Skeletal muscle cell (primary cell): ENCODE results near the gene ENKUR.

Experiments used
- DNase-seq: peaks from one replicate; pipeline ENCODE4 v3.0.0-alpha.2; 2010; ENCODE audit warnings: low read depth
- H3K4me3 ChIP-seq: 2 replicates; pipeline ENCODE4 v1.5.1; 2011; ENCODE audit warnings: low read depth, mild to moderate bottlenecking, control low read depth, low read length, moderate library complexity

Gene ENKUR

GRCh38 chr10:24952707-24953645 is 63.0 kb downstream of the ENKUR start:
- DNase-seq = no peak
- H3K4me3 ChIP-seq = peak overlapping the region; percentile 51

- no peak for DNase-seq
- H3K4me3 ChIP-seq = peak within 1 kb of the TSS; percentile 51
Observed at GRCh38 chr10:24952143-24952706, 63.7 kb downstream of the ENKUR start, which contains the start of gene PRTFDC1. PRTFDC1 (minus strand) TSS chr10:24952606; CDS start chr10:24952575, 31 bp downstream.

GRCh38 chr10:24951201-24952142 is 64.5 kb downstream of the ENKUR start:
- H3K4me3 ChIP-seq = peak overlapping the region; percentile 51
- DNase-seq = no peak

GRCh38 chr10:24950439-24950838 is 65.5 kb downstream of the ENKUR start:
- no peak for DNase-seq
- no peak overlapping the region for H3K4me3 ChIP-seq

GRCh38 chr10:24949616-24950015 is 66.3 kb downstream of the ENKUR start:
- no peak overlapping the region for H3K4me3 ChIP-seq
- no peak for DNase-seq

- DNase-seq = no peak
- H3K4me3 ChIP-seq = no peak overlapping the region
Observed at GRCh38 chr10:24947304-24948097, 68.5 kb downstream of the ENKUR start.

GRCh38 chr10:24944512-24945255 is 71.3 kb downstream of the ENKUR start:
- DNase-seq = peak; percentile 58
- no peak overlapping the region for H3K4me3 ChIP-seq

GRCh38 chr10:24938525-24938924 is 77.4 kb downstream of the ENKUR start:
- H3K4me3 ChIP-seq = no peak overlapping the region
- DNase-seq = no peak

- H3K4me3 ChIP-seq = no peak overlapping the region
- no peak for DNase-seq
Observed at GRCh38 chr10:24938076-24938475, 77.9 kb downstream of the ENKUR start.

GRCh38 chr10:24935504-24936292 is 80.3 kb downstream of the ENKUR start:
- DNase-seq = no peak
- H3K4me3 ChIP-seq = no peak overlapping the region
